Duodenal mucosa (tissue), 2 donors: Measurements from ENCODE around the gene LILRB3.
"Not testable (repeated sequence)": the region's sequence is repeated elsewhere in the genome, so short reads cannot be mapped to it uniquely, and the experiment has no call there.

Experiments
- H3K27ac ChIP-seq: one replicate; pipeline ENCODE4 v1.7.0; 2013; ENCODE audit warnings: low read depth, low read length
- H3K27me3 ChIP-seq, 2 donors: one replicate each; pipeline ENCODE4 v1.7.0; 2013; ENCODE audit warnings: low read length in 2 of 2, control low read depth in 1 of 2; ENCODE audit not compliant: insufficient read depth in 2 of 2, control insufficient read depth in 1 of 2
- H3K36me3 ChIP-seq, 2 donors: one replicate each; pipeline ENCODE4 v1.7.0; 2013; ENCODE audit warnings: low read length in 2 of 2, control low read depth in 1 of 2; ENCODE audit not compliant: insufficient read depth in 2 of 2, control insufficient read depth in 1 of 2
- H3K4me1 ChIP-seq, 2 donors: one replicate each; pipeline ENCODE4 v1.7.0; 2013; ENCODE audit warnings: low read length in 2 of 2, control low read depth in 1 of 2; ENCODE audit not compliant: insufficient read depth in 2 of 2, control insufficient read depth in 1 of 2
- H3K4me3 ChIP-seq, 2 donors: one replicate each; pipeline ENCODE4 v1.7.0; 2013; ENCODE audit warnings: low read length in 2 of 2, low read depth in 1 of 2
- H3K9ac ChIP-seq, 2 donors: one replicate each; pipeline ENCODE4 v1.7.0; 2013; ENCODE audit warnings: low read length in 2 of 2, low read depth in 1 of 2
- H3K9me3 ChIP-seq, 2 donors: one replicate each; pipeline ENCODE4 v1.7.0; 2013; ENCODE audit warnings: low read length in 2 of 2, control low read depth in 1 of 2; ENCODE audit not compliant: control insufficient read depth in 1 of 2

Gene LILRB3

DNA sequence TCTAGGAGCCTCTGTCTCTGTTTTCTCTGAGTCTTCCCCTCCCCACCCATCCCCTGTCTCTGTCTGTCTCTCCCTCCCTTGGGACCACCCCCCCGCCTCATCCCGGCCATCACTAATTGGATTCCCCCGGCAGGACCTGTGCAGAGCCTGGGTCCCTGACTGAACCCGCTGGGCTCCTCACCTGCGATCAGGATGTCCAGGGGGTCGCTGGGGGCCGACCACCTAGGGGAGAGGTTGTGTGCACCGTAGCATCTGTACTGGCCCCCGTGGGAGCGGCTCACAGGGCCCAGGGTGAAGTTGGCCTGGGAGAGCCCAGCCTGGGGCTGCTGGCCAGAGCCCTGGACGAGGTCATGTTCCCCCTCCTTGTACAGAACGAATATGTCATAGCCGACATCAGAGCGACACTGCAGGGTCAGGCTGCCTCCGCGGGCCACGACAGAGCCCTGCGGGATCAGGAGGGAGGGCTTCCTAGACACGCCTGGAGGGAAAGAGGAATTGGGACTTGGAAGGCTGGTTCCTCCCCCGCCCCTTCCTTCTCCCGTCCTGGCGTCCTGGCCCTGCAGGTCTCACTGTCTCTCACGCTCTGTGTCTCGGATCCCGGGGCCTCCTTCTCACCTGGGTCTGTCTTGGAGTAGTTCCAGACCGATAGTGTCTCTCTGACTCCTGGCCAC is 32.4 kb upstream of the LILRB3 start:
- H3K9ac ChIP-seq = no peak overlapping the region
- no peaks in the 10 kb centered on the region for H3K36me3 ChIP-seq
- H3K27me3 ChIP-seq = peaks cover 0 to 4% of the 10 kb centered on the region in 2 donors
- no peak overlapping the region for H3K27ac ChIP-seq
- H3K4me1 ChIP-seq = no peaks in the 10 kb centered on the region
- no peaks in the 10 kb centered on the region for H3K9me3 ChIP-seq
- H3K4me3 ChIP-seq = no peak overlapping the region

- Histone ChIP-seq H3K27me3 (peaks cover 0 to 4% of the 10 kb centered on the region in 2 donors), H3K4me1 (no peaks in the 10 kb centered on the region), H3K36me3 (no peaks in the 10 kb centered on the region), H3K9me3 (no peaks in the 10 kb centered on the region), H3K4me3 (no peak overlapping the region), H3K27ac (no peak overlapping the region), H3K9ac (no peak overlapping the region)
These were observed 31.5 kb upstream of the LILRB3 start for GRCh38 chr19:54254195-54254906.

GRCh38 chr19:54253331-54254194 is 30.8 kb upstream of the LILRB3 start:
- no peaks in the 10 kb centered on the region for H3K4me1 ChIP-seq
- H3K27me3 ChIP-seq = peaks cover 0 to 4% of the 10 kb centered on the region in 2 donors
- no peaks in the 10 kb centered on the region for H3K36me3 ChIP-seq
- no peak overlapping the region for H3K4me3 ChIP-seq
- H3K9me3 ChIP-seq = no peaks in the 10 kb centered on the region
- no peak overlapping the region for H3K9ac ChIP-seq
- no peak overlapping the region for H3K27ac ChIP-seq

DNA sequence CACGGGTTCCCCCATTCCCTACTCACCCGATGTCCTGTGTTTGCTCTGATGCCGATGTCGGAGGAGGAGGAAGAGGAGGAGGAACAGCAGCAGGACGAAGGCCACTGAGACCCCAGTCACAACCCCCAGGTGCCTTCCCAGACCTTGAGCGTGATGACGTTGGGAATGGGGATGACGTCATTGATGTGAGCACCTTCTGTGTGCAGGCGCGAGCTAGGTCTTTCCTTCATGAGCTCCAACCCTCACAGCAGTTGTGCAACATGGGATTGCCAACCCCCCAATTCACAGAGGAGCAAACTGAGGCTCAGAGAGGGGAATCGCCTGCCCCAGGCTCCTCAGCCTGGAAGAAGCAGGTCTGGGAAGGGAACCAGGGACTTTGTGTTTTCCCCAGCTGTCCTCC is 30.0 kb upstream of the LILRB3 start:
- H3K27me3 ChIP-seq = peaks cover 0 to 4% of the 10 kb centered on the region in 2 donors
- no peaks in the 10 kb centered on the region for H3K36me3 ChIP-seq
- H3K27ac ChIP-seq = no peak overlapping the region
- no peaks in the 10 kb centered on the region for H3K4me1 ChIP-seq
- no peak overlapping the region for H3K9ac ChIP-seq
- no peak overlapping the region for H3K4me3 ChIP-seq
- H3K9me3 ChIP-seq = no peaks in the 10 kb centered on the region

- Histone ChIP-seq H3K9me3 (no peaks in the 10 kb centered on the region), H3K9ac (no peak overlapping the region), H3K27me3 (peaks cover 0 to 4% of the 10 kb centered on the region in 2 donors), H3K27ac (no peak overlapping the region), H3K4me3 (no peak overlapping the region), H3K36me3 (no peaks in the 10 kb centered on the region), H3K4me1 (peaks cover 0 to 5% of the 10 kb centered on the region in 2 donors)
These were observed 29.4 kb upstream of the LILRB3 start for GRCh38 chr19:54252243-54252642.

DNA sequence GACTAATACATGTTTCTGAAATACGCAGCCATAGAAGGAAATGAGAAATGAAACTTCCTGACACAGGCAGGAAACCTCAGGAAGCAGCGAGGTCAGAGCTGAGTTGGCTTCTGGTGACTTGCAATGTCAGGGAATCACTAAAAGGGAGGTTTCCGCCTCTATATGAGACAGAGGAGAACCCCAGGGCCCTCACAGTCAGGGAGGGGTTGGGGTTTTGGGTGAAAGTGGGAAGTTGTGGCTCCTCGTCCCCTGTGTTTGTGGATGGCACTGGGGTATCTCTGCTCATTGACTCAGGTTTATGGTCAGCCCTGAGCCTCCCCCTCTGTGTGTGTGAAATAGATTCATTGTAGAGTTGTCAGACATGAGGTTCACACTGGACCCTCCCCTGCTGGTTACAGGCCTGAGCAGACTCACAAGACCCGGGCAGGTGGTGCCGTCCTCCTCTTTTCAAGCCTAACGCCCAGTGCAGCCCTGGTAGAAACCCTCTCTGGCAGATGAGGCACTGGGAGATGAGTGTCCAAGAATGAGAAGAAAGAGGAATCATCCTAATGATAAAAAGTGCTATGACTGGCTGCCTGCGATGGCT is 25.3 kb upstream of the LILRB3 start:
- Histone ChIP-seq H3K4me3 (no peak overlapping the region), H3K27ac (no peak overlapping the region), H3K36me3 (no peaks in the 10 kb centered on the region), H3K27me3 (no peaks in the 10 kb centered on the region), H3K9me3 (no peaks in the 10 kb centered on the region), H3K4me1 (peaks cover 0 to 6% of the 10 kb centered on the region in 2 donors), H3K9ac (no peak overlapping the region)

- no peak overlapping the region for H3K27ac ChIP-seq
- H3K9ac ChIP-seq = no peak overlapping the region
- no peaks in the 10 kb centered on the region for H3K36me3 ChIP-seq
- H3K4me3 ChIP-seq = no peak overlapping the region
- no peaks in the 10 kb centered on the region for H3K9me3 ChIP-seq
- H3K4me1 ChIP-seq = peaks cover 0 to 6% of the 10 kb centered on the region in 2 donors
- H3K27me3 ChIP-seq = no peaks in the 10 kb centered on the region
These were observed 24.5 kb upstream of the LILRB3 start for GRCh38 chr19:54247106-54247930.

- H3K4me3 ChIP-seq = no peak overlapping the region
- H3K9me3 ChIP-seq = no peaks in the 10 kb centered on the region
- no peaks in the 10 kb centered on the region for H3K27me3 ChIP-seq
- no peak overlapping the region for H3K9ac ChIP-seq
- H3K27ac ChIP-seq = no peak overlapping the region
- no peaks in the 10 kb centered on the region for H3K36me3 ChIP-seq
- H3K4me1 ChIP-seq = peaks cover 0 to 6% of the 10 kb centered on the region in 2 donors
These were observed 23.1 kb upstream of the LILRB3 start for GRCh38 chr19:54245936-54246335.

GRCh38 chr19:54243809-54244208 is 21.0 kb upstream of the LILRB3 start:
- not testable (repeated sequence) for H3K9me3 ChIP-seq, H3K27me3 ChIP-seq, H3K4me3 ChIP-seq, H3K27ac ChIP-seq, H3K4me1 ChIP-seq, H3K36me3 ChIP-seq, H3K9ac ChIP-seq
